ENCODE results near the gene LYL1. TPM values are rescaled to one million over a fixed set of nuclear protein-coding genes. Genes with fewer than 3 reads are reported as not detected.
A peak's percentile ranks its signal among the peaks of the same experiment; 100 is the strongest.

LYL1 gene
- total RNA-seq (10 to 100 TPM; 12.9 to 25.9 TPM), polyA plus RNA-seq (10 to 100 TPM; 15.5 to 34.1 TPM)
- long read RNA-seq, donor 1, partial matches to known transcripts, result 0 of 4 reads
- long read RNA-seq, donor 1, other reads (novel, unspliced or antisense), result 0 of 4 reads
- long read RNA-seq, donor 2, partial matches to known transcripts, result 0 of 1 reads
- long read RNA-seq, donor 2, other reads (novel, unspliced or antisense), result 0 of 1 reads
- long read RNA-seq, donor 3, partial matches to known transcripts, result 0 of 3 reads
- long read RNA-seq, donor 3, other reads (novel, unspliced or antisense), result 0 of 3 reads
- long read RNA-seq, donor 4, partial matches to known transcripts, result 0 of 3 reads
- long read RNA-seq, donor 4, other reads (novel, unspliced or antisense), result 0 of 3 reads
- long read RNA-seq, donor 5, transcript LYL1-201 (4 exons, 1,490 nt), result major isoform, 5 of 5 reads
- long read RNA-seq, donor 5, partial matches to known transcripts, result 0 of 5 reads
- long read RNA-seq, donor 5, other reads (novel, unspliced or antisense), result 0 of 5 reads

GRCh38 chr19:13102666-13103580, at the start of gene LYL1:
TSS of gene LYL1 (minus strand) at chr19:13102858. CDS start at chr19:13101171, 1,687 bp downstream.
- no peak within 1 kb of the TSS for H3K9ac ChIP-seq (ENCODE audit: insufficient read depth in 1 of 2, low read length in 2 of 2)
- 0 to 3% methylated on average over 37 to 47 of the region's 47 CpGs for WGBS, 2 donors
- H3K9me3 ChIP-seq (ENCODE audit: control insufficient read depth in 4 of 4, insufficient read depth in 3 of 4, low read length in 3 of 4), result no peaks in the 10 kb centered on the region
- H3K4me3 ChIP-seq, result peak within 1 kb of the TSS; percentile 66
- peak within 1 kb of the TSS; percentile 69 to 90 for H3K27ac ChIP-seq (ENCODE audit: low read depth in 1 of 2, low read length in 1 of 2)
- no peaks in the 10 kb centered on the region for H3K27me3 ChIP-seq (ENCODE audit: control insufficient read depth in 3 of 3, insufficient read depth in 3 of 3, low read length in 2 of 3)
- peaks cover 0 to 22% (median 0%) of the 10 kb centered on the region in 5 donors for H3K4me1 ChIP-seq (ENCODE audit: control insufficient read depth in 5 of 5, insufficient read depth in 5 of 5, low read length in 5 of 5)
- ATAC-seq (ENCODE audit: insufficient read depth, low FRiP score), result peak; percentile 43
- TF ChIP-seq CTCF (IDR thresholded peaks at IDR 0.05; ENCODE audit: control extremely low read depth, extremely low read depth), result no peak
- peak; percentile 53 to 81 (median 71) for DNase-seq
- peaks cover 0 to 15% (median 4%) of the 10 kb centered on the region in 4 donors for H3K36me3 ChIP-seq (ENCODE audit: control insufficient read depth in 4 of 4, insufficient read depth in 4 of 4, low read length in 4 of 4)

- Histone ChIP-seq H3K4me1 (ENCODE audit: control insufficient read depth in 5 of 5, insufficient read depth in 5 of 5, low read length in 5 of 5) (peaks cover 0 to 20% (median 5%) of the 10 kb centered on the region in 5 donors), H3K27me3 (ENCODE audit: control insufficient read depth in 3 of 3, insufficient read depth in 3 of 3, low read length in 2 of 3) (no peaks in the 10 kb centered on the region), H3K36me3 (ENCODE audit: control insufficient read depth in 4 of 4, insufficient read depth in 4 of 4, low read length in 4 of 4) (peaks cover 0 to 15% (median 0%) of the 10 kb centered on the region in 4 donors), H3K4me3 (peak overlapping the region; percentile 95), H3K27ac (ENCODE audit: low read depth in 1 of 2, low read length in 1 of 2) (peak overlapping the region; percentile 98), H3K9ac (ENCODE audit: insufficient read depth in 1 of 2, low read length in 2 of 2) (peak overlapping the region; percentile 98), H3K9me3 (ENCODE audit: control insufficient read depth in 4 of 4, insufficient read depth in 3 of 4, low read length in 3 of 4) (no peaks in the 10 kb centered on the region)
- ATAC-seq (ENCODE audit: insufficient read depth, low FRiP score), result peak; percentile 45
- no peak for TF ChIP-seq CTCF (IDR thresholded peaks at IDR 0.05; ENCODE audit: control extremely low read depth, extremely low read depth)
- peak; percentile 99 for DNase-seq
- WGBS, 2 donors, result 0% methylated on average over 59 to 71 of the region's 71 CpGs
These were observed 49.1 kb upstream of the LYL1 start for GRCh38 chr19:13151605-13152355.

GRCh38 chr19:13150931-13151604, 48.4 kb upstream of the LYL1 start:
- peak; percentile 50 to 59 (median 53) for DNase-seq
- H3K9me3 ChIP-seq (ENCODE audit: control insufficient read depth in 4 of 4, insufficient read depth in 3 of 4, low read length in 3 of 4), result no peaks in the 10 kb centered on the region
- ATAC-seq (ENCODE audit: insufficient read depth, low FRiP score), result no peak
- peak overlapping the region; percentile 97 to 98 for H3K9ac ChIP-seq (ENCODE audit: insufficient read depth in 1 of 2, low read length in 2 of 2)
- H3K27ac ChIP-seq (ENCODE audit: low read depth in 1 of 2, low read length in 1 of 2), result peak overlapping the region; percentile 93 to 97
- peak overlapping the region; percentile 80 for H3K4me3 ChIP-seq
- WGBS, 2 donors, result 0 to 1% methylated on average over 32 to 34 of the region's 34 CpGs
- H3K36me3 ChIP-seq (ENCODE audit: control insufficient read depth in 4 of 4, insufficient read depth in 4 of 4, low read length in 4 of 4), result peaks cover 0 to 15% (median 0%) of the 10 kb centered on the region in 4 donors
- TF ChIP-seq CTCF (IDR thresholded peaks at IDR 0.05; ENCODE audit: control extremely low read depth, extremely low read depth), result no peak
- peaks cover 0 to 17% (median 5%) of the 10 kb centered on the region in 5 donors for H3K4me1 ChIP-seq (ENCODE audit: control insufficient read depth in 5 of 5, insufficient read depth in 5 of 5, low read length in 5 of 5)
- H3K27me3 ChIP-seq (ENCODE audit: control insufficient read depth in 3 of 3, insufficient read depth in 3 of 3, low read length in 2 of 3), result no peaks in the 10 kb centered on the region
